GM12864 (cell line): ENCODE results near the gene ASIC2.

Experiments
- DNase-seq: peaks from one replicate; pipeline ENCODE4 v3.0.0-alpha.2; 2011; ENCODE audit warnings: low read depth
- H3K4me3 ChIP-seq: 2 replicates; pipeline ENCODE4 v1.5.1; 2011; ENCODE audit warnings: mild to moderate bottlenecking, low read depth, low read length, control low read depth
- CTCF ChIP-seq: IDR thresholded peaks from 2 replicates; pipeline ENCODE4 v1.5.1; 2011; ENCODE audit warnings: low read depth, mild to moderate bottlenecking, moderate library complexity, low read length, control low read depth, inconsistent platforms; ENCODE audit errors: missing control alignments

Gene ASIC2

DNA sequence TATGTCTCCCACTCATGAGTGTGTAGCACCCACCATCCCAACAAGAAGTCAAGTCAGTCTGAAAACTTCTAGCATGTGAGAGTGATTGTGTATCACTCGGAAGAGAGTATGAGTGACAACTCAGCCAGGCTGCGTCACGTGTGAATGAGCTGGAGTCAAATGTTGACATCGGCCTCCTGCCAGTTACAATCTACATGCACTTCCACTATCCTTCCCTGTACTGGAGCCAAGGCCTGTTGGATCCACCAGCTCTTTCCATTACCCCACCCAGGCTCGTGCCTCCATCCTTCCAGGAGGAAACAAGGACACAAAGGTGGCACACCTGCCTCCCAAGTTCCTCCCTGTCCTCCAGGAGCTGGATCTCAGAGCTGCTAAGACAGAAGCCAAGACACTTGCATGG lies 64.5 kb downstream of the ASIC2 start:
- no peak for TF ChIP-seq CTCF
- DNase-seq = no peak
- no peak overlapping the region for H3K4me3 ChIP-seq

DNA sequence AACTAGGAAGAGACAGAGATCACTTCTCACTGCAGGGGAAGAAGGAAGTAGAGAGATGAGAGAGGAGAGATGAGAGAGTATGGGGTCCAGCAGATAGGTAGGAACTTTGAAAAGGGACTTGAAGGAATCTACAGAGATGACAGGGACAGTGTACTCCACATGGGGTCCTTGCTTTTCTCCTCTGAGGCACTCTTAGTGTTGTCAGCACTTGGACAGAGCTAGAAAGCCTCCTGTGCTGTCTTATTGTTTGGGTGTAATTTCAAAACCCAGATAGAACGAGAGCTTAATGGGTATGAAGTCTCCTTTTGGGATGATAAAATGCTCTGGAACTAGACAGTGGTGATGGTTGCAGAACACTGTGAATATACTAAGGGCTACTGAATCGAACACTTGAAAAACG lies 65.2 kb downstream of the ASIC2 start:
- no peak for DNase-seq
- no peak overlapping the region for H3K4me3 ChIP-seq
- no peak for TF ChIP-seq CTCF

DNA sequence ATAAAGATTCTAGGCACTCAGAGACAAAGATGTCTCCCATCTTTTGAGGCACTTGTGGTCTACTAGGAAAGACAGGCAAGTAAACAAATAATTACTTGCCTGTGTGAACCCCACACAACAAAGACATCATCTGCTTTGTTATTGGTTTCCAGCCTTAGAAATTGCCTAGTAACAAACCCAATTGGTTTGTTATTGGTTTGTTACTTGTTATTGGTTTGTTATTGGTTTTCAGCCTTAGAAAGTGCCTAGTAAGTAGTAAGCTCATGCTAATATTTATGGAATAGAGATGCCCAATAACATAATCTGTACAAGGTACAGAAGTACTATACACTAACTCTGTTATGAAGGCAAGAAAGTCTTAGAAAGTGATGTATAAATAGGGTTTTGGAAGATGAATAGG lies 67.1 kb downstream of the ASIC2 start:
- TF ChIP-seq CTCF = no peak
- DNase-seq = no peak

GRCh38 chr17:33225509-33225908 lies 67.6 kb downstream of the ASIC2 start:
- H3K4me3 ChIP-seq = no peak overlapping the region
- DNase-seq = no peak
- TF ChIP-seq CTCF = no peak

More for the DNA sequence above, 67.1 kb downstream of the ASIC2 start:
- no peak overlapping the region for H3K4me3 ChIP-seq

- TF ChIP-seq CTCF = no peak
- H3K4me3 ChIP-seq = no peak overlapping the region
- DNase-seq = no peak
These were observed 73.1 kb downstream of the ASIC2 start for GRCh38 chr17:33220036-33220435.

DNA sequence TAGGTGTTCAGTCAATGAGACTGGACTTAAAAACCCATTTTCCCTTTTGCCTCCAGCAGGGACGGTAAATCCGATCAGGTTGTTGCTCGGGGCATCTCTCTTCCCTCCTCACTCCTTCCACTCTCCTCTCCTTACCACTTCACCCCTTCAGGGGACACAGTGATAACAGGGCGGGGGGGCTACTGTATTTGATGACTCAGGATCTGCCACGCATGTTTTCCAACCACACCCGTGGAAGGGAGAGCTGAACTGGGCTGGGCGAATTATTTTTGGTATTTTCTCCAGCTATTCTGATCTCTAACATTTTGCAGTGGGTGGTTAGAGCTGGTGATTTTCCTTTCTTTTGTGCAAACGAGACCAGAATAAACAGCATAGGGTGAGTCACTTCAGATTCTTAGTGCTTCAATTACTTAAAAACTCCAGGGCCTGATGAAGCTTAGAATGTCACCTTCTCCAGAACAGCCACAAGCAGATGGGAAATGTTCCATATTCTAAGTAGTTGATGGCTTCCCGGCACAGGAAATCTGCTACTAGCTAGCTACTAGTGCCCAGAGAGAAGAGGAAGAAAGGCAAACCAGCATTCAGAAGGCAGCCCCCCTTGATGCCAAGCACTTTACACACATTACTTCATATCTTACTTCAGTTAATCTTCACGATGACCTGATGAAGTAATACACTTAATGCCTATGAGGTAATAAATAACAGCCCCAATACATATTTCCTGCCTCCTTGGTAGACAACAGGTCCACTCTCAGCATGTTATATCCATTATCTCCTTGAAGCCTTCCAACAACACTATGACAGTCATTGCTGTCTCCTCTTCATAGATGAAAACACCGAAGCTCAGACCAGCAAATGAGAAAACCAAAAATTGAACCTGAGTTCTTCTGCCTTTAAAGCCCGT lies 74.1 kb downstream of the ASIC2 start:
- DNase-seq = no peak
- H3K4me3 ChIP-seq = no peak overlapping the region

More for the DNA sequence above, 74.1 kb downstream of the ASIC2 start:
- no peak for TF ChIP-seq CTCF
